Medulla oblongata (tissue), 1 donor: ENCODE results near the gene PAX4.

Source experiments
- DNase-seq: peaks from one replicate; pipeline ENCODE4 v3.0.0-alpha.2; 2015; ENCODE audit errors: extremely low spot score

PAX4 gene

GRCh38 chr7:127618042-127618441 is at the start of gene PAX4:
Gene PAX4, minus strand, starts transcription at chr7:127618142. Its CDS starts 2,214 bp downstream, at chr7:127615928.
- no peak for DNase-seq

GRCh38 chr7:127667017-127667670 is 49.2 kb upstream of the PAX4 start:
- DNase-seq, result no peak

GRCh38 chr7:127666602-127667001 is 48.7 kb upstream of the PAX4 start:
- DNase-seq, result no peak

GRCh38 chr7:127665922-127666321 is 48.0 kb upstream of the PAX4 start:
- no peak for DNase-seq

- DNase-seq, result no peak
These were observed 41.2 kb upstream of the PAX4 start for GRCh38 chr7:127658970-127659630.

GRCh38 chr7:127657500-127657899 is 39.6 kb upstream of the PAX4 start:
- DNase-seq, result no peak

GRCh38 chr7:127655720-127656119 is 37.8 kb upstream of the PAX4 start:
- DNase-seq, result no peak

GRCh38 chr7:127654404-127655394 is 36.8 kb upstream of the PAX4 start:
- no peak for DNase-seq

GRCh38 chr7:127653396-127653795 is 35.5 kb upstream of the PAX4 start:
- DNase-seq, result no peak

GRCh38 chr7:127652333-127653248 is 34.6 kb upstream of the PAX4 start:
- no peak for DNase-seq

GRCh38 chr7:127651556-127652332 is 33.8 kb upstream of the PAX4 start, which contains the start of gene SND1:
Gene SND1, plus strand, starts transcription at chr7:127652194. Its CDS starts 180 bp downstream, at chr7:127652374.
- DNase-seq, result peak; percentile 99

- DNase-seq, result no peak
These were observed 33.1 kb upstream of the PAX4 start for GRCh38 chr7:127650847-127651555.

- DNase-seq, result no peak
These were observed 31.0 kb upstream of the PAX4 start for GRCh38 chr7:127648986-127649385.

GRCh38 chr7:127647636-127648035 is 29.7 kb upstream of the PAX4 start:
- DNase-seq, result no peak

- DNase-seq, result no peak
These were observed 26.5 kb upstream of the PAX4 start for GRCh38 chr7:127644484-127644883.

GRCh38 chr7:127638197-127638596 is 20.3 kb upstream of the PAX4 start:
- no peak for DNase-seq

GRCh38 chr7:127635659-127636285 is 17.8 kb upstream of the PAX4 start:
- DNase-seq, result no peak

GRCh38 chr7:127632276-127632910 is 14.5 kb upstream of the PAX4 start:
- no peak for DNase-seq
